ENCODE results near the gene ATP10A. TPM values are rescaled to one million over a fixed set of nuclear protein-coding genes. Genes with fewer than 3 reads are reported as not detected.

The ATP10A gene
- total RNA-seq, 1 donor from 2014 or later, result 3.2 TPM

GRCh38 chr15:25891081-25891480 is 28.0 kb upstream of the ATP10A start:
- DNase-seq (ENCODE audit: extremely low spot score in 2 of 2), result no peak
- Histone ChIP-seq H3K4me1 (no peaks in the 10 kb centered on the region), H3K9me3 (no peaks in the 10 kb centered on the region), H3K27ac (no peak overlapping the region), H3K27me3 (no peaks in the 10 kb centered on the region), H3K4me3 (no peak overlapping the region), H3K36me3 (no peaks in the 10 kb centered on the region)
- TF ChIP-seq CTCF (IDR thresholded peaks at IDR 0.05) (no peak), POLR2AphosphoS5 (IDR thresholded peaks at IDR 0.05; ENCODE audit: insufficient read depth in 1 of 2, low read depth in 1 of 2) (no peak), POLR2A (IDR thresholded peaks at IDR 0.05) (no peak)
- intact Hi-C loops (cut with DNase I), result no loop called here

GRCh38 chr15:25890529-25890928 is 27.4 kb upstream of the ATP10A start:
- H3K4me1 ChIP-seq, result no peaks in the 10 kb centered on the region
- H3K9me3 ChIP-seq, result no peaks in the 10 kb centered on the region
- no peaks in the 10 kb centered on the region for H3K27me3 ChIP-seq
- TF ChIP-seq POLR2A (IDR thresholded peaks at IDR 0.05) (no peak), CTCF (IDR thresholded peaks at IDR 0.05) (no peak), POLR2AphosphoS5 (IDR thresholded peaks at IDR 0.05; ENCODE audit: insufficient read depth in 1 of 2, low read depth in 1 of 2) (no peak)
- no peak for DNase-seq (ENCODE audit: extremely low spot score in 2 of 2)
- intact Hi-C loops (cut with DNase I), result no loop called here
- H3K27ac ChIP-seq, result no peak overlapping the region
- H3K36me3 ChIP-seq, result no peaks in the 10 kb centered on the region
- no peak overlapping the region for H3K4me3 ChIP-seq

GRCh38 chr15:25887870-25888269 is 24.7 kb upstream of the ATP10A start:
- DNase-seq (ENCODE audit: extremely low spot score in 2 of 2), result no peak
- Histone ChIP-seq H3K27me3 (no peaks in the 10 kb centered on the region), H3K9me3 (no peaks in the 10 kb centered on the region), H3K4me1 (no peaks in the 10 kb centered on the region), H3K27ac (no peak overlapping the region), H3K4me3 (no peak overlapping the region), H3K36me3 (no peaks in the 10 kb centered on the region)
- intact Hi-C loops (cut with DNase I), result no loop called here
- TF ChIP-seq POLR2A (IDR thresholded peaks at IDR 0.05) (no peak), POLR2AphosphoS5 (IDR thresholded peaks at IDR 0.05; ENCODE audit: insufficient read depth in 1 of 2, low read depth in 1 of 2) (no peak), CTCF (IDR thresholded peaks at IDR 0.05) (no peak)

- Histone ChIP-seq H3K27me3 (no peaks in the 10 kb centered on the region), H3K4me1 (no peaks in the 10 kb centered on the region), H3K36me3 (no peaks in the 10 kb centered on the region), H3K27ac (no peak overlapping the region), H3K9me3 (no peaks in the 10 kb centered on the region), H3K4me3 (no peak overlapping the region)
- intact Hi-C loops (cut with DNase I), result no loop called here
- no peak for TF ChIP-seq POLR2AphosphoS5 (IDR thresholded peaks at IDR 0.05; ENCODE audit: insufficient read depth in 1 of 2, low read depth in 1 of 2)
- no peak for TF ChIP-seq CTCF (IDR thresholded peaks at IDR 0.05)
- no peak for TF ChIP-seq POLR2A (IDR thresholded peaks at IDR 0.05)
- DNase-seq (ENCODE audit: extremely low spot score in 2 of 2), result no peak
Measured at GRCh38 chr15:25886498-25887140, 23.5 kb upstream of the ATP10A start.

GRCh38 chr15:25884370-25884769 is 21.2 kb upstream of the ATP10A start:
- H3K36me3 ChIP-seq, result no peaks in the 10 kb centered on the region
- no peak overlapping the region for H3K4me3 ChIP-seq
- peak in 1 of 2 donors; percentile 34 for DNase-seq (ENCODE audit: extremely low spot score in 2 of 2)
- no peaks in the 10 kb centered on the region for H3K27me3 ChIP-seq
- no peak overlapping the region for H3K27ac ChIP-seq
- no peaks in the 10 kb centered on the region for H3K9me3 ChIP-seq
- intact Hi-C loops (cut with DNase I), result no loop called here
- no peak for TF ChIP-seq CTCF (IDR thresholded peaks at IDR 0.05)
- TF ChIP-seq POLR2A (IDR thresholded peaks at IDR 0.05), result no peak
- no peak for TF ChIP-seq POLR2AphosphoS5 (IDR thresholded peaks at IDR 0.05; ENCODE audit: insufficient read depth in 1 of 2, low read depth in 1 of 2)
- H3K4me1 ChIP-seq, result no peaks in the 10 kb centered on the region
